Endothelial cell of umbilical vein (primary cell): ENCODE results near the gene CCR4. TPM values are rescaled to one million over a fixed set of nuclear protein-coding genes. Genes with fewer than 3 reads are reported as not detected.

ENCODE experiments used
- BruUV-seq: library from RNA; stranded (reverse); fragments of 400-500 nt; replicated peaks from 2 replicates; lab custom pipeline; 2021; lab: Mats Ljungman, UMichigan
- CTCF ChIA-PET: fragments of 300-600, 350-600 bp; sonication (Branson Sonifier 250); formaldehyde crosslinking; loops from one replicate; lab custom pipeline; 2021; ENCODE audit warnings: antibody characterized with exemption, inconsistent platforms; lab: Charles Lee
- POLR2A ChIA-PET: fragments of 300-600, 350-600 bp; sonication (Branson Sonifier 250); formaldehyde crosslinking; loops from one replicate; lab custom pipeline; 2021; ENCODE audit warnings: antibody characterized with exemption, inconsistent platforms; lab: Charles Lee
- DNase-seq: peaks from one replicate; pipeline ENCODE4 v3.0.0-alpha.2; 2011; ENCODE audit warnings: low read depth, low spot score
- FAIRE-seq: peaks from 2 replicates; lab custom pipeline; 2011; peaks lifted over from hg19 to GRCh38; lab: Jason Lieb, UNC
- H2AFZ ChIP-seq: 2 replicates; pipeline ENCODE4 v1.6.0; 2012; ENCODE audit warnings: low read depth, low read length, control low read depth, inconsistent platforms
- H3K27ac ChIP-seq: 2 replicates; pipeline ENCODE4 v1.5.1; 2011; ENCODE audit warnings: low read depth, mild to moderate bottlenecking, control low read depth, low read length, moderate library complexity; ENCODE audit not compliant: insufficient read depth
- H3K27me3 ChIP-seq, 2 experiments: 2 replicates each; pipeline versions ENCODE4 v1.6.0 to v1.6.1; 2011; ENCODE audit warnings: low read length in 2 of 2, mixed read lengths in 1 of 2; ENCODE audit not compliant: control insufficient read depth in 2 of 2, insufficient read depth in 2 of 2
- H3K36me3 ChIP-seq, 2 experiments: 2 replicates in 1 of 2; 3 replicates in 1 of 2; pipeline ENCODE4 v1.5.1; 2011; ENCODE audit warnings: low read length in 2 of 2, mild to moderate bottlenecking in 1 of 2, moderate library complexity in 1 of 2; ENCODE audit not compliant: control insufficient read depth in 2 of 2, insufficient read depth in 2 of 2; ENCODE audit errors: extremely low read depth in 1 of 2
- H3K4me1 ChIP-seq: 3 replicates; pipeline ENCODE4 v1.5.1; 2011; ENCODE audit warnings: mild to moderate bottlenecking, low read length; ENCODE audit not compliant: control insufficient read depth, insufficient read depth; ENCODE audit errors: extremely low read depth
- H3K4me2 ChIP-seq: 2 replicates; pipeline ENCODE4 v1.6.1; 2011; ENCODE audit warnings: low read length, control low read depth, mixed read lengths; ENCODE audit not compliant: insufficient read depth
- H3K4me3 ChIP-seq, 3 experiments: fragments of 200-600 bp in 1 of 3; sonication (generic), shearing (Covaris generic) in 1 of 3; replicated peaks in 1 of 3; 2 replicates each; pipeline ENCODE4 v1.5.1; 2011 to 2016; ENCODE audit warnings: control low read depth in 3 of 3, low read length in 3 of 3, mild to moderate bottlenecking in 2 of 3, inconsistent platforms in 1 of 3, low read depth in 1 of 3, moderate library complexity in 1 of 3; ENCODE audit not compliant: insufficient read depth in 1 of 3
- H3K79me2 ChIP-seq: 2 replicates; pipeline ENCODE4 v1.6.0; 2012; ENCODE audit warnings: low read length, inconsistent platforms; ENCODE audit not compliant: control insufficient read depth, insufficient read depth
- H3K9ac ChIP-seq: replicated peaks from 2 replicates; pipeline ENCODE3; 2011; ENCODE audit warnings: low read length, control low read depth; ENCODE audit not compliant: insufficient read depth; ENCODE audit errors: extremely low read depth
- H3K9me1 ChIP-seq: replicated peaks from 3 replicates; pipeline ENCODE4 v1.6.0; 2011; ENCODE audit warnings: mild to moderate bottlenecking, low read length; ENCODE audit not compliant: control insufficient read depth, insufficient read depth; ENCODE audit errors: extremely low read depth
- H3K9me3 ChIP-seq: replicated peaks from 2 replicates; pipeline ENCODE4 v1.5.1; 2012; ENCODE audit warnings: low read length, inconsistent platforms; ENCODE audit not compliant: control insufficient read depth, insufficient read depth
- H4K20me1 ChIP-seq: replicated peaks from 2 replicates; pipeline ENCODE3; 2011; ENCODE audit warnings: mild to moderate bottlenecking, low read length; ENCODE audit not compliant: control insufficient read depth, insufficient read depth; ENCODE audit errors: extremely low read depth
- EZH2 ChIP-seq: IDR thresholded peaks from 2 replicates; pipeline ENCODE4 v1.6.1; 2012; ENCODE audit warnings: borderline replicate concordance, low read depth, mild to moderate bottlenecking, moderate library complexity, low read length, inconsistent platforms; ENCODE audit not compliant: severe bottlenecking
- FOS ChIP-seq: IDR thresholded peaks from 2 replicates; pipeline ENCODE4 v1.6.1; 2011; ENCODE audit warnings: mild to moderate bottlenecking, low read length, moderate library complexity, borderline replicate concordance; ENCODE audit not compliant: insufficient read depth
- GATA2 ChIP-seq: IDR thresholded peaks from 2 replicates; pipeline ENCODE4 v1.7.0; 2011; ENCODE audit warnings: low read depth, mild to moderate bottlenecking, moderate library complexity, mixed read lengths, low read length; ENCODE audit not compliant: insufficient read length, insufficient read depth
- JUN ChIP-seq: IDR thresholded peaks from 2 replicates; pipeline ENCODE4 v1.6.1; 2011; ENCODE audit warnings: borderline replicate concordance, low read depth; ENCODE audit not compliant: insufficient read length, insufficient read depth
- MYC ChIP-seq: IDR thresholded peaks from one replicate; pipeline ENCODE4 v1.6.1; 2011; ENCODE audit warnings: mild to moderate bottlenecking, low read depth, low read length
- POLR2A ChIP-seq: IDR thresholded peaks from 2 replicates; pipeline ENCODE4 v1.6.1; 2012; ENCODE audit warnings: low read depth, mild to moderate bottlenecking, control low read depth, low read length
- POLR2AphosphoS5 ChIP-seq: IDR thresholded peaks from 2 replicates; pipeline ENCODE4 v1.6.1; 2012; ENCODE audit warnings: low read depth, mild to moderate bottlenecking, control low read depth, low read length, moderate library complexity; ENCODE audit not compliant: insufficient read depth
- dilution Hi-C: fragments of 300-500 bp; cut with MboI; formaldehyde crosslinking; loops from one replicate; pipeline ENCODE4 v1.15.0; 2019; ENCODE audit warnings: low sequenced_read_pairs; ENCODE audit not compliant: extremely low pct_ligation_motif_present
- intact Hi-C: fragments of 100-400 bp; cut with micrococcal nuclease; formaldehyde crosslinking; loops from one replicate; pipeline ENCODE4 v1.10.0; 2022
- polyA plus RNA-seq, 4 experiments: library from polyadenylated mRNA; depleted of rRNA in 3 of 4; stranded (reverse) in 3 of 4; unstranded in 1 of 4; fragments of >200 nt; gene quantifications; 2 replicates each; pipeline versions ENCODE4 v1.2.1 to v1.2.3, GENCODE V29; 2011 to 2012; ENCODE audit warnings: missing spikeins in 1 of 4
- total RNA-seq: library from RNA; stranded (reverse); gene quantifications from 2 replicates; pipeline ENCODE4 v1.2.3, GENCODE V29; 2021
- TF ChIP-seq, protein P1 (sequence below), 2 donors: IDR thresholded peaks; 1 replicate in 1 of 2; 2 replicates in 1 of 2; pipeline ENCODE4 v1.5.1; 2011; ENCODE audit warnings: low read length in 2 of 2, mild to moderate bottlenecking in 2 of 2, moderate library complexity in 2 of 2, control low read depth in 1 of 2, inconsistent platforms in 1 of 2, low read depth in 1 of 2; ENCODE audit not compliant: insufficient read depth in 1 of 2; ENCODE audit errors: extremely low read depth in 1 of 2
- TF ChIP-seq, protein P2 (sequence below): IDR thresholded peaks from 2 replicates; pipeline ENCODE4 v1.6.1; 2011; ENCODE audit not compliant: insufficient read depth, insufficient read length

Gene CCR4
- total and polyA plus RNA-seq, 2 donors (not counting 3 experiments of a cell fraction or from before 2014, with no cell fraction given) = not detected

DNA sequence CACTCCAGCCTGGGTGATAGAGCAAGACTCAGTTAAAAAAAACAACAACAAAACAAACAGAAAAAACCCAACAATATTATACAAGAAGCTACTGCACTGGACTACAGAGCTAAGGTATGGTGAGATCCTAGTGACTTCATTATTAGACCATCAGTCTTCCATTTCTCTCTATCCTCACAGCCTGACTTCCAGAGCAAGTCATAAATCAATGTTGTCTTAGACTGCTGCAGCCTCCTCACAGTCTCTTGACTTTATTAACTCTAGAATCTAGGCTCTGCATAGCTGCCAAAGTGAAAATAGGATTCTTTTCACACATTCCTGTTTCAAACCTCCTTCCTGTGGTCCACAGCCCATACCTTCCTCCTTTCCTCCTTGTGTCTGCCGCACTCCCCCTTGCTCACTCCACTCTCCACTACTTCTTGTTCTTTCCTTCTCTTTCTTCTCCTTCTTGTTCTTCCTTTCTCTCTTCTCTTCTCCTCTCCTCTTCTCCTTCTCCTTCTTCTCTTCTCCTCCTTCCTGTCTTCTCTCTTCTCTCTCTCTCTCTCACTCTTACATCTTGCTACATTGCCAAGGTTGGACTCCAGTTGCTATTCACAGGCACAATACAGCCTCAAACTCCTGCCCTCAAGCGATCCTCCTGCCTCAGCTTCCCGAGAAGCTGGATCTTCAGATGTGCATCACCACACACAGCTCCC lies 49.4 kb downstream of the CCR4 start:
- FAIRE-seq (no peak), DNase-seq (no peak)
- dilution Hi-C loops (no loop called here), intact Hi-C loops (no loop called here)
- Histone ChIP-seq H3K9me1 (no peaks in the 10 kb centered on the region), H3K9ac (no peak overlapping the region), H2AFZ (no peak overlapping the region), H3K4me3 (no peak overlapping the region), H4K20me1 (no peaks in the 10 kb centered on the region), H3K79me2 (no peaks in the 10 kb centered on the region), H3K27me3 (no peaks in the 10 kb centered on the region), H3K27ac (no peak overlapping the region), H3K36me3 (peaks cover 0 to 3% of the 10 kb centered on the region in 2 experiments), H3K9me3 (no peaks in the 10 kb centered on the region), H3K4me1 (no peaks in the 10 kb centered on the region), H3K4me2 (no peak overlapping the region)
- no TSS peak for BruUV-seq
- ChIA-PET CTCF (no interaction called here), POLR2A (no interaction called here)
- TF ChIP-seq, protein P1, sequence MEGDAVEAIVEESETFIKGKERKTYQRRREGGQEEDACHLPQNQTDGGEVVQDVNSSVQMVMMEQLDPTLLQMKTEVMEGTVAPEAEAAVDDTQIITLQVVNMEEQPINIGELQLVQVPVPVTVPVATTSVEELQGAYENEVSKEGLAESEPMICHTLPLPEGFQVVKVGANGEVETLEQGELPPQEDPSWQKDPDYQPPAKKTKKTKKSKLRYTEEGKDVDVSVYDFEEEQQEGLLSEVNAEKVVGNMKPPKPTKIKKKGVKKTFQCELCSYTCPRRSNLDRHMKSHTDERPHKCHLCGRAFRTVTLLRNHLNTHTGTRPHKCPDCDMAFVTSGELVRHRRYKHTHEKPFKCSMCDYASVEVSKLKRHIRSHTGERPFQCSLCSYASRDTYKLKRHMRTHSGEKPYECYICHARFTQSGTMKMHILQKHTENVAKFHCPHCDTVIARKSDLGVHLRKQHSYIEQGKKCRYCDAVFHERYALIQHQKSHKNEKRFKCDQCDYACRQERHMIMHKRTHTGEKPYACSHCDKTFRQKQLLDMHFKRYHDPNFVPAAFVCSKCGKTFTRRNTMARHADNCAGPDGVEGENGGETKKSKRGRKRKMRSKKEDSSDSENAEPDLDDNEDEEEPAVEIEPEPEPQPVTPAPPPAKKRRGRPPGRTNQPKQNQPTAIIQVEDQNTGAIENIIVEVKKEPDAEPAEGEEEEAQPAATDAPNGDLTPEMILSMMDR (IDR thresholded peaks at IDR 0.05; ENCODE audit: extremely low read depth in 1 of 2, insufficient read depth in 1 of 2, low read depth in 1 of 2, low read length in 2 of 2) = no peak
- TF ChIP-seq POLR2AphosphoS5 = no peak
- TF ChIP-seq, protein P2, sequence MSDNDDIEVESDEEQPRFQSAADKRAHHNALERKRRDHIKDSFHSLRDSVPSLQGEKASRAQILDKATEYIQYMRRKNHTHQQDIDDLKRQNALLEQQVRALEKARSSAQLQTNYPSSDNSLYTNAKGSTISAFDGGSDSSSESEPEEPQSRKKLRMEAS = no peak
- TF ChIP-seq EZH2 = no peak
- no peak for TF ChIP-seq FOS
- no peak for TF ChIP-seq POLR2A
- TF ChIP-seq MYC = no peak
- TF ChIP-seq GATA2 = no peak
- no peak for TF ChIP-seq JUN
